HepG2 (cell line): ENCODE measurements around the gene MYO1C.

Experiments used
- ESRRA ChIP-seq: sonication (generic); formaldehyde crosslinking; IDR thresholded peaks from 2 replicates; pipeline ENCODE4 v1.5.1; 2020; ENCODE audit warnings: mild to moderate bottlenecking, low read depth, missing genetic modification reagents
- FOXM1 ChIP-seq: sonication (generic); formaldehyde crosslinking; IDR thresholded peaks from 2 replicates; pipeline ENCODE4 v1.5.0; 2020; ENCODE audit warnings: missing genetic modification reagents
- PAWR ChIP-seq: sonication (generic); formaldehyde crosslinking; IDR thresholded peaks from 2 replicates; pipeline ENCODE4 v1.4.0; 2020; ENCODE audit warnings: missing genetic modification reagents, mild to moderate bottlenecking, borderline replicate concordance

DNA sequence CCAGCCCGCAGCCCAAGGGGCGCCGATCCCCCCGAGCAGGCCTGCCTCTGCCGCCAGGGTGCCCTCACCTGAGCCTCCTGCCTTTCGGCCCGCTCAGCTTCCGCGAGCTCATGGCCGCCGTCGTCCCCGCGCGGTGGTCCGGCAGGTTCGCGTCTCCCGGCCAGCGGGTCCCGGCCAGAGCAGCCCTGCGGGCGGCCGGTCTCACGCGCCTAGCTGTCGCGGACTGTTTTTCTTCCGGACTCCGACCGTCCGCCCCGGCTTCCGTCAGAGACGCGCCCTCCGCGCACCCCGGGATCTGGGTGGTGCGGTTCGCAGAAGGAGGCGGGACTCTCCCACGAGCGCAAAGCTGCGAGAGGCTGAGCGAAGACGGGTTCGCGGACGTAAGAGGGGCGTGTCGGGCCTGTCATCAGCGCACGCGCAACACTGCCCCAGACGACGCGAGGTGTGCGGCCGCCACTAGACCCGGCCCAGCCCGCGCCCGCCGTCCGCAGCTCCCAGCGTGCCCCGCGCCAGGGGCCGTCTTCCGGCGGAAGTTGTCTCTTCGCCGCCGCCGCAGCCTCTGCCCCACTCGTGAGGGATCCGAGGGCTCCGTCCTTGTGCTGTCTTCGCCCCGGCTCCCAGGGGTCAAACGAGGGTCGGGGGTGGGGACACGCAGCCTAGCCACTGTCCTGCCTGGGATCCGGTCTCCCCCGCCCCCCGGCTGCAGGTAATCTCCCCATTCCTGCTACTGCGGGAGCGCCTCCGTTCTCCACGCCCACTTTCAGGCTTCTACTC is 24.1 kb upstream of the MYO1C start, which contains the start of gene INPP5K:
- no peak for TF ChIP-seq FOXM1 (CRISPR knock-in tag)
- TF ChIP-seq ESRRA = no peak; the same call in 1 of the 2 replicates
- TF ChIP-seq PAWR (CRISPR knock-in tag) = no peak
